Renal cortex interstitium (tissue), 11 donors: ENCODE data around the gene CELF5. TPM values are rescaled to one million over a fixed set of nuclear protein-coding genes. Genes with fewer than 3 reads are reported as not detected.
"Not testable (repeated sequence)": the region's sequence is repeated elsewhere in the genome, so short reads cannot be mapped to it uniquely, and the experiment has no call there.

Source experiments
- DNase-seq, 11 donors: peaks; one replicate each; pipeline ENCODE4 v3.0.0-alpha.2; 2013; ENCODE audit warnings: low read depth in 9 of 11, low spot score in 4 of 11; ENCODE audit errors: extremely low read depth in 1 of 11
- polyA plus RNA-seq, 3 donors: library from polyadenylated mRNA; unstranded; fragments of 120-200 nt; gene quantifications; one replicate each; pipeline ENCODE4 v1.2.1, GENCODE V29; 2013; ENCODE audit not compliant: insufficient read length in 3 of 3

CELF5 gene
- polyA plus RNA-seq, 3 donors: 0.75 to 1.7 (median 0.82) TPM

GRCh38 chr19:3188627-3189596 lies 35.5 kb upstream of the CELF5 start:
- DNase-seq: no peak

- DNase-seq: no peak
Measured at GRCh38 chr19:3189702-3190469, 34.6 kb upstream of the CELF5 start.

- DNase-seq: no peak
Measured at GRCh38 chr19:3190470-3190770, 34.0 kb upstream of the CELF5 start.

- no peak for DNase-seq
Measured at GRCh38 chr19:3190921-3191805, 33.3 kb upstream of the CELF5 start.

GRCh38 chr19:3191806-3192104 lies 32.7 kb upstream of the CELF5 start:
- not testable (repeated sequence) for DNase-seq

- DNase-seq: no peak
Measured at GRCh38 chr19:3192228-3192635, 32.2 kb upstream of the CELF5 start.

GRCh38 chr19:3192684-3193083 lies 31.8 kb upstream of the CELF5 start:
- no peak for DNase-seq

GRCh38 chr19:3193256-3194105 lies 31.0 kb upstream of the CELF5 start:
- no peak for DNase-seq

GRCh38 chr19:3194106-3195087 lies 30.1 kb upstream of the CELF5 start:
- no peak for DNase-seq

- no peak for DNase-seq
Measured at GRCh38 chr19:3196064-3196932, 28.2 kb upstream of the CELF5 start.

- no peak for DNase-seq
Measured at GRCh38 chr19:3196933-3197205, 27.6 kb upstream of the CELF5 start.

- no peak for DNase-seq
Measured at GRCh38 chr19:3198901-3199700, 25.4 kb upstream of the CELF5 start.

- DNase-seq: no peak
Measured at GRCh38 chr19:3201072-3201700, 23.3 kb upstream of the CELF5 start.

GRCh38 chr19:3201911-3202310 lies 22.6 kb upstream of the CELF5 start:
- DNase-seq: no peak

- DNase-seq: no peak
Measured at GRCh38 chr19:3202346-3202745, 22.1 kb upstream of the CELF5 start.

GRCh38 chr19:3202895-3203294 lies 21.6 kb upstream of the CELF5 start:
- not testable (repeated sequence) for DNase-seq
